NT2/D1 (cell line): ENCODE data around the gene PPP2R3A.

Experiments used
- SUZ12 ChIP-seq: IDR thresholded peaks from 2 replicates; pipeline ENCODE4 v1.6.1; 2011; ENCODE audit not compliant: insufficient read length, insufficient read depth; ENCODE audit errors: extremely low read depth
- ZNF274 ChIP-seq: IDR thresholded peaks from 2 replicates; pipeline ENCODE4 v1.6.1; 2011; ENCODE audit warnings: mild to moderate bottlenecking, low read depth, low read length

DNA sequence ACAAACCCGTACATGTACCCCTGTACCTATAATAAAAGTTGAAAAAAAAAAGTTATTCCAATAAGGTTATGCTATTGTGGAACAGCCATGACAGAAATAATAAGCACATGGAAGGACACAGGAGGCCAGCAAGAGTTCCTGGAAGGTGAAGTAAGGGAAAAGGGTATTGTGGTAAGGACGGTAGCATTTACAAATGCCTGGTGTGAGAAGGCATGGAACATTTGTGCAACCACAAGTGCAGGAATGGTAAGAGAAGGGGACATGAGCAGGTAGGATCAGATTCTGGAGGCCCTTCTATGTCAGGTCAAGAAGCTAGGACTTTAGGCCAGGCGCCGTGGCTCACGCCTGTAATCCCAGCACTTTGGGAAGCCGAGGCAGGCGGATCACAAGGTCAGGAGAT lies 82.5 kb downstream of the PPP2R3A start:
- no peak for TF ChIP-seq ZNF274
- no peak for TF ChIP-seq SUZ12
